Panc1 (cell line): ENCODE data around the gene RELT. TPM values are rescaled to one million over a fixed set of nuclear protein-coding genes. Genes with fewer than 3 reads are reported as not detected.

Experiments
- ATAC-seq: fragments of 200-7000 bp; cut with Tn5 transposase; 2 replicates; pipeline ENCODE4 v1.9.1; 2020; ENCODE audit warnings: mild to moderate bottlenecking, moderate library complexity
- BruUV-seq: library from RNA; stranded (reverse); fragments of 400-500 nt; replicated peaks from 2 replicates; lab custom pipeline; 2021; lab: Mats Ljungman, UMichigan
- CTCF ChIA-PET: fragments of 300-600 bp; sonication (Branson Sonifier 250); formaldehyde crosslinking; loops from one replicate; lab custom pipeline; 2022; ENCODE audit warnings: antibody characterized with exemption; lab: Charles Lee
- POLR2A ChIA-PET: fragments of 300-600 bp; sonication (Branson Sonifier 250); formaldehyde crosslinking; loops from one replicate; lab custom pipeline; 2022; ENCODE audit warnings: antibody characterized with exemption; lab: Charles Lee
- DNase-seq: peaks from one replicate; pipeline ENCODE4 v3.0.0-alpha.2; 2010; ENCODE audit warnings: low read depth, low spot score
- H3K27ac ChIP-seq: 2 replicates; pipeline ENCODE4 v1.5.1; 2011; ENCODE audit warnings: mild to moderate bottlenecking, low read length, inconsistent platforms
- H3K27me3 ChIP-seq: fragments of 200-500 bp; sonication (Bioruptor generic); 2 replicates; pipeline ENCODE4 v1.6.0; 2014; ENCODE audit warnings: low read length, inconsistent platforms; ENCODE audit not compliant: control insufficient read depth, insufficient read depth
- H3K36me3 ChIP-seq: fragments of 200-500 bp; sonication (Bioruptor generic); 2 replicates; pipeline ENCODE4 v1.5.1; 2014; ENCODE audit warnings: inconsistent platforms, mild to moderate bottlenecking, low read length, moderate library complexity; ENCODE audit not compliant: control insufficient read depth, insufficient read depth
- H3K4me1 ChIP-seq: 2 replicates; pipeline ENCODE4 v1.5.1; 2011; ENCODE audit warnings: inconsistent platforms, mild to moderate bottlenecking, low read length, moderate library complexity; ENCODE audit not compliant: control insufficient read depth, insufficient read depth
- H3K4me3 ChIP-seq, 2 experiments: 2 replicates each; pipeline ENCODE4 v1.5.1; 2011 to 2012; ENCODE audit warnings: low read depth in 2 of 2, low read length in 2 of 2, mild to moderate bottlenecking in 2 of 2, inconsistent platforms in 1 of 2, moderate library complexity in 1 of 2
- H3K9me3 ChIP-seq: fragments of 200-500 bp; sonication (Bioruptor generic); 2 replicates; pipeline ENCODE4 v1.5.1; 2014; ENCODE audit warnings: low read depth, mild to moderate bottlenecking, inconsistent platforms, low read length, moderate library complexity; ENCODE audit not compliant: control insufficient read depth, insufficient read depth
- CTCF ChIP-seq: fragments of 450-650 bp; IDR thresholded peaks from 2 replicates; pipeline ENCODE4 v1.5.1; 2017; ENCODE audit warnings: mild to moderate bottlenecking
- REST ChIP-seq, 2 experiments: IDR thresholded peaks; 2 replicates each; pipeline ENCODE4 v1.6.1; 2011 to 2012; ENCODE audit warnings: low read depth in 2 of 2, control low read depth in 1 of 2, low read length in 1 of 2, mild to moderate bottlenecking in 1 of 2, moderate library complexity in 1 of 2; ENCODE audit not compliant: insufficient read depth in 1 of 2
- SIN3A ChIP-seq: IDR thresholded peaks from 2 replicates; pipeline ENCODE4 v1.6.1; 2012; ENCODE audit warnings: low read depth, mild to moderate bottlenecking, low read length, moderate library complexity, borderline replicate concordance; ENCODE audit not compliant: insufficient read depth
- in situ Hi-C: cut with HindIII; loops from 2 replicates; pipeline ENCODE4 v1.10.0; 2016; ENCODE audit warnings: low sequenced_read_pairs, low pct_unique_long_range_greater_than_20kb
- intact Hi-C: fragments of 100-400 bp; cut with micrococcal nuclease; formaldehyde crosslinking; loops from one replicate; pipeline ENCODE4 v1.10.0; 2022; ENCODE audit not compliant: unreplicated experiment
- total RNA-seq: library from RNA; stranded (reverse); gene quantifications from one replicate; pipeline ENCODE4 v1.2.1, GENCODE V29; 2021; ENCODE audit not compliant: unreplicated experiment

Gene RELT
- total RNA-seq, 1 experiment from 2014 or later = 11.3 TPM

GRCh38 chr11:73376803-73377629 lies 817 bp downstream of the RELT start:
- no peaks in the 10 kb centered on the region for H3K9me3 ChIP-seq
- H3K27me3 ChIP-seq = no peaks in the 10 kb centered on the region
- no peak for DNase-seq
- peak overlapping the region; percentile 72 for H3K27ac ChIP-seq
- peaks cover 22% of the 10 kb centered on the region for H3K4me1 ChIP-seq
- H3K36me3 ChIP-seq = no peaks in the 10 kb centered on the region
- POLR2A ChIA-PET = interaction anchor here (0.6 kb wide), 1 partner anchor 326 kb away, joined by 4 read pairs; no protein-coding TSS in a partner anchor
- peak overlapping the region; percentile 76 to 86 for H3K4me3 ChIP-seq
- CTCF ChIA-PET = interaction anchor here (0.6 kb wide), 1 partner anchor 18 kb away, joined by 3 read pairs; no protein-coding TSS in a partner anchor
- ATAC-seq = peak; percentile 33
- intact Hi-C loops (no loop called here), in situ Hi-C loops (no loop called here)
- TF ChIP-seq CTCF = no peak
- no peak for TF ChIP-seq SIN3A
- TSS peak; percentile 82 for BruUV-seq

- TF ChIP-seq REST (IDR thresholded peaks at IDR 0.05; ENCODE audit: insufficient read depth in 1 of 2, low read depth in 2 of 2, low read length in 1 of 2) = no peak
- no peak for TF ChIP-seq SIN3A
- no peak for TF ChIP-seq CTCF
- intact Hi-C loops = no loop called here
- H3K9me3 ChIP-seq = no peaks in the 10 kb centered on the region
- ChIA-PET POLR2A (no interaction called here), CTCF (no interaction called here)
- no TSS peak for BruUV-seq
- H3K27me3 ChIP-seq = no peaks in the 10 kb centered on the region
- peaks cover 40% of the 10 kb centered on the region for H3K4me1 ChIP-seq
- ATAC-seq (no peak), DNase-seq (no peak)
- H3K36me3 ChIP-seq = no peaks in the 10 kb centered on the region
- in situ Hi-C loops = no loop called here
- no peak overlapping the region for H3K4me3 ChIP-seq
- no peak overlapping the region for H3K27ac ChIP-seq
These were observed 3.1 kb downstream of the RELT start for GRCh38 chr11:73379189-73379880.
